Measurements from ENCODE around the gene DIPK2A.
A peak's percentile ranks its signal among the peaks of the same experiment; 100 is the strongest.

- TF ChIP-seq POLR2A (IDR thresholded peaks at IDR 0.05; ENCODE audit: low read depth, low read length): no peak
- TF ChIP-seq BHLHE40 (IDR thresholded peaks at IDR 0.05; ENCODE audit: low read depth, low read length): no peak
- TF ChIP-seq, protein P1, sequence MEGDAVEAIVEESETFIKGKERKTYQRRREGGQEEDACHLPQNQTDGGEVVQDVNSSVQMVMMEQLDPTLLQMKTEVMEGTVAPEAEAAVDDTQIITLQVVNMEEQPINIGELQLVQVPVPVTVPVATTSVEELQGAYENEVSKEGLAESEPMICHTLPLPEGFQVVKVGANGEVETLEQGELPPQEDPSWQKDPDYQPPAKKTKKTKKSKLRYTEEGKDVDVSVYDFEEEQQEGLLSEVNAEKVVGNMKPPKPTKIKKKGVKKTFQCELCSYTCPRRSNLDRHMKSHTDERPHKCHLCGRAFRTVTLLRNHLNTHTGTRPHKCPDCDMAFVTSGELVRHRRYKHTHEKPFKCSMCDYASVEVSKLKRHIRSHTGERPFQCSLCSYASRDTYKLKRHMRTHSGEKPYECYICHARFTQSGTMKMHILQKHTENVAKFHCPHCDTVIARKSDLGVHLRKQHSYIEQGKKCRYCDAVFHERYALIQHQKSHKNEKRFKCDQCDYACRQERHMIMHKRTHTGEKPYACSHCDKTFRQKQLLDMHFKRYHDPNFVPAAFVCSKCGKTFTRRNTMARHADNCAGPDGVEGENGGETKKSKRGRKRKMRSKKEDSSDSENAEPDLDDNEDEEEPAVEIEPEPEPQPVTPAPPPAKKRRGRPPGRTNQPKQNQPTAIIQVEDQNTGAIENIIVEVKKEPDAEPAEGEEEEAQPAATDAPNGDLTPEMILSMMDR (conservative IDR thresholded peaks at IDR 0.05; ENCODE audit: low read depth, low read length): peak; percentile 58
Observed at GRCh38 chr3:143951351-143951971, 20.2 kb upstream of the DIPK2A start.

Measured in IMR-90 (cell line).